MM.1S (cell line): ENCODE results near the gene ADAM10.

Source experiments
- EZH2 ChIP-seq: fragments of 300-600 bp; sonication (generic); optimal IDR thresholded peaks from 2 replicates; pipeline ENCODE3; 2017; ENCODE audit warnings: low read depth, mild to moderate bottlenecking, antibody characterized with exemption, low read length, mixed read lengths
- EZH2phosphoT487 ChIP-seq: fragments of 300-600 bp; sonication (generic); IDR thresholded peaks from 2 replicates; pipeline ENCODE4 v1.6.1; 2018; ENCODE audit warnings: antibody characterized with exemption, low read length
- TF ChIP-seq, protein P1 (sequence below): fragments of 300-600 bp; sonication (generic); IDR thresholded peaks from 2 replicates; pipeline ENCODE4 v1.5.1; 2016; ENCODE audit warnings: antibody characterized with exemption, low read length, mixed read lengths

DNA sequence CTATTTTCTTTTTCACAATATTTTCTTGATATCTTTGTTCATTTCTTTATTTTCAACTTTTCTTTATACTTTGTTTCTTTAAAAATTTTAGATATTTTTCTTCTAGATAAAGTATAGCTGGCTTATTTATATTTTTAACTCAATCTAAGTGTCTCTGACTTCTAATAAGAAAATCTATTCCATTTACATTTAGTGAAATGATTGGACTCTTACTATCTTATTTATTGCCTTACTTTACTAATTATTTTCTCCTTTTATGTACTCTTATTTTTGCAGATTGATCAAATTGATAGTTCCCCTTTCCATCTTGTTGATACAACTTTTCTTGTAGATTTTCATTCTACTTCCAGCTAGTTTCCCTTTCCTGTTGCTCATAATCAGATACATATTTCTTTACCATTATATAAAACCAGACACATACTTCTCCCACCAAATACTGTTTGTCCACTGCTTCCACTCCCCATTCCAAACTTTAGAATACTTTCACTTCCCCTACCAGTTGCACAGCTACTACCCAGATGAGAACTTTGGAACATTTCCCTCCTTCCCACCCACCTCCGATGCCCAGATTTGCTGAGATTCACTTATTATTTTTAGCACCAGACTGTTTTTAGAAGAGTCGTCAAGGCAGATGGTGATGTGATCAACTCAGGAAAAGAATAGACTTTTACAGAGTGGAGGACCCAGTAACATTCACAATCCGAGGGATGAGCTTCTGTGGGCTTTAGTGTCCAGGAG is 166.2 kb downstream of the ADAM10 start:
- TF ChIP-seq, protein P1, sequence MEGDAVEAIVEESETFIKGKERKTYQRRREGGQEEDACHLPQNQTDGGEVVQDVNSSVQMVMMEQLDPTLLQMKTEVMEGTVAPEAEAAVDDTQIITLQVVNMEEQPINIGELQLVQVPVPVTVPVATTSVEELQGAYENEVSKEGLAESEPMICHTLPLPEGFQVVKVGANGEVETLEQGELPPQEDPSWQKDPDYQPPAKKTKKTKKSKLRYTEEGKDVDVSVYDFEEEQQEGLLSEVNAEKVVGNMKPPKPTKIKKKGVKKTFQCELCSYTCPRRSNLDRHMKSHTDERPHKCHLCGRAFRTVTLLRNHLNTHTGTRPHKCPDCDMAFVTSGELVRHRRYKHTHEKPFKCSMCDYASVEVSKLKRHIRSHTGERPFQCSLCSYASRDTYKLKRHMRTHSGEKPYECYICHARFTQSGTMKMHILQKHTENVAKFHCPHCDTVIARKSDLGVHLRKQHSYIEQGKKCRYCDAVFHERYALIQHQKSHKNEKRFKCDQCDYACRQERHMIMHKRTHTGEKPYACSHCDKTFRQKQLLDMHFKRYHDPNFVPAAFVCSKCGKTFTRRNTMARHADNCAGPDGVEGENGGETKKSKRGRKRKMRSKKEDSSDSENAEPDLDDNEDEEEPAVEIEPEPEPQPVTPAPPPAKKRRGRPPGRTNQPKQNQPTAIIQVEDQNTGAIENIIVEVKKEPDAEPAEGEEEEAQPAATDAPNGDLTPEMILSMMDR: no peak
- TF ChIP-seq EZH2: no peak
- no peak for TF ChIP-seq EZH2phosphoT487
